ENCODE results near the gene ZNF501.

Gene ZNF501

GRCh38 chr3:44687898-44688297, 41.5 kb upstream of the ZNF501 start:
- TF ChIP-seq REST (IDR thresholded peaks at IDR 0.05; ENCODE audit: insufficient read depth in 1 of 2, low read depth in 2 of 2, low read length in 2 of 2) (no peak), SIN3A (IDR thresholded peaks at IDR 0.05; ENCODE audit: borderline replicate concordance, insufficient read depth, low read length) (no peak), FOXP2 (optimal IDR thresholded peaks at IDR 0.05; ENCODE audit: borderline replicate concordance, extremely low read depth, extremely low read length, insufficient read depth) (no peak), TAF1 (IDR thresholded peaks at IDR 0.05; ENCODE audit: borderline replicate concordance, insufficient read depth, low read length) (no peak), POLR2AphosphoS5 (IDR thresholded peaks at IDR 0.05; ENCODE audit: low read depth, low read length) (no peak)

GRCh38 chr3:44712455-44713075, 16.9 kb upstream of the ZNF501 start, which contains the start of gene ZNF502:
ZNF502 (plus strand) TSS chr3:44712660; CDS start chr3:44720262, 7,602 bp downstream.
- TF ChIP-seq REST (IDR thresholded peaks at IDR 0.05; ENCODE audit: insufficient read depth in 1 of 2, low read depth in 2 of 2, low read length in 2 of 2): peak; percentile 39 to 49; a peak in 2 of 4 replicates
- peak; percentile 73; the same call in 1 of the 2 replicates for TF ChIP-seq POLR2AphosphoS5 (IDR thresholded peaks at IDR 0.05; ENCODE audit: low read depth, low read length)
- no peak for TF ChIP-seq FOXP2 (optimal IDR thresholded peaks at IDR 0.05; ENCODE audit: borderline replicate concordance, extremely low read depth, extremely low read length, insufficient read depth)
- TF ChIP-seq TAF1 (IDR thresholded peaks at IDR 0.05; ENCODE audit: borderline replicate concordance, insufficient read depth, low read length): no peak
- no peak for TF ChIP-seq SIN3A (IDR thresholded peaks at IDR 0.05; ENCODE audit: borderline replicate concordance, insufficient read depth, low read length)

- no peak for TF ChIP-seq FOXP2 (optimal IDR thresholded peaks at IDR 0.05; ENCODE audit: borderline replicate concordance, extremely low read depth, extremely low read length, insufficient read depth)
- TF ChIP-seq POLR2AphosphoS5 (IDR thresholded peaks at IDR 0.05; ENCODE audit: low read depth, low read length): no peak
- no peak for TF ChIP-seq REST (IDR thresholded peaks at IDR 0.05; ENCODE audit: insufficient read depth in 1 of 2, low read depth in 2 of 2, low read length in 2 of 2)
- no peak for TF ChIP-seq TAF1 (IDR thresholded peaks at IDR 0.05; ENCODE audit: borderline replicate concordance, insufficient read depth, low read length)
- no peak for TF ChIP-seq SIN3A (IDR thresholded peaks at IDR 0.05; ENCODE audit: borderline replicate concordance, insufficient read depth, low read length)
Observed at GRCh38 chr3:44721231-44722102, 8.0 kb upstream of the ZNF501 start.

- no peak for TF ChIP-seq REST (IDR thresholded peaks at IDR 0.05; ENCODE audit: insufficient read depth in 1 of 2, low read depth in 2 of 2, low read length in 2 of 2)
- TF ChIP-seq SIN3A (IDR thresholded peaks at IDR 0.05; ENCODE audit: borderline replicate concordance, insufficient read depth, low read length): no peak
- TF ChIP-seq TAF1 (IDR thresholded peaks at IDR 0.05; ENCODE audit: borderline replicate concordance, insufficient read depth, low read length): no peak
- TF ChIP-seq POLR2AphosphoS5 (IDR thresholded peaks at IDR 0.05; ENCODE audit: low read depth, low read length): no peak
- TF ChIP-seq FOXP2 (optimal IDR thresholded peaks at IDR 0.05; ENCODE audit: borderline replicate concordance, extremely low read depth, extremely low read length, insufficient read depth): no peak
Observed at GRCh38 chr3:44722103-44722401, 7.4 kb upstream of the ZNF501 start.

Measured in PFSK-1 (cell line).